Upper lobe of left lung (tissue), 4 donors: ENCODE data around the gene TOGARAM2.

Experiments used
- CTCF ChIP-seq, 6 experiments: fragments of 450-650 bp in 4 of 6; fragments of 200-600 bp in 2 of 6; sonication (generic) in 2 of 6; IDR thresholded peaks; one replicate each; pipeline ENCODE4 v1.5.1; 2016 to 2019; ENCODE audit warnings: antibody characterized with exemption in 6 of 6
- POLR2A ChIP-seq, 4 donors: fragments of 450-650 bp; IDR thresholded peaks; one replicate each; pipeline ENCODE4 v1.5.1; 2016 to 2017; ENCODE audit warnings: antibody characterized with exemption in 4 of 4, mild to moderate bottlenecking in 2 of 4
- POLR2AphosphoS5 ChIP-seq, 2 donors: sonication (generic); formaldehyde crosslinking; IDR thresholded peaks; one replicate each; pipeline ENCODE4 v1.5.1; 2017; ENCODE audit warnings: antibody characterized with exemption in 2 of 2

GRCh38 chr2:29001806-29002205 lies 20.7 kb downstream of the TOGARAM2 start:
- no peak for TF ChIP-seq CTCF (IDR thresholded peaks at IDR 0.05)
- TF ChIP-seq POLR2A (IDR thresholded peaks at IDR 0.05): no peak
- TF ChIP-seq POLR2AphosphoS5 (IDR thresholded peaks at IDR 0.05): no peak
